GM23338 (cell line): ENCODE results near the gene TWF2. TPM values are rescaled to one million over a fixed set of nuclear protein-coding genes. Genes with fewer than 3 reads are reported as not detected.

ENCODE experiments used
- ATAC-seq: fragments of 200-7000 bp; cut with Tn5 transposase; 3 replicates; pipeline ENCODE4 v1.9.1; 2020
- DNase-seq: peaks from one replicate; pipeline ENCODE4 v3.0.0-alpha.2; 2015; ENCODE audit warnings: low spot score
- H2AFZ ChIP-seq: fragments of 200-600 bp; sonication (generic); 2 replicates; pipeline ENCODE4 v1.8.0; 2016; ENCODE audit warnings: antibody characterized with exemption, mild to moderate bottlenecking, moderate library complexity
- H3F3A ChIP-seq: fragments of 200-600 bp; sonication (generic); replicated peaks from 2 replicates; pipeline ENCODE4 v1.8.0; 2017; ENCODE audit warnings: antibody characterized with exemption, mixed run types, low read depth
- H3K27ac ChIP-seq: fragments of 200-600 bp; sonication (generic); 2 replicates; pipeline ENCODE4 v1.6.1; 2016; ENCODE audit warnings: low read depth
- H3K27me3 ChIP-seq: fragments of 200-600 bp; sonication (generic); 2 replicates; pipeline ENCODE4 v1.8.0; 2016; ENCODE audit warnings: mild to moderate bottlenecking, mixed run types, moderate library complexity; ENCODE audit not compliant: insufficient read depth
- H3K36me3 ChIP-seq: fragments of 200-600 bp; sonication (generic); 2 replicates; pipeline ENCODE4 v1.8.0; 2016; ENCODE audit warnings: mild to moderate bottlenecking; ENCODE audit not compliant: insufficient read depth
- H3K4me1 ChIP-seq: fragments of 200-600 bp; sonication (generic); 2 replicates; pipeline ENCODE4 v1.8.0; 2016; ENCODE audit warnings: mild to moderate bottlenecking, moderate library complexity; ENCODE audit not compliant: insufficient read depth
- H3K4me2 ChIP-seq: fragments of 200-600 bp; sonication (generic); 2 replicates; pipeline ENCODE4 v1.7.1; 2017; ENCODE audit warnings: mixed run types
- H3K4me3 ChIP-seq: fragments of 200-600 bp; sonication (generic); 2 replicates; pipeline ENCODE4 v1.6.1; 2016; ENCODE audit warnings: mixed run types
- H3K79me2 ChIP-seq: fragments of 200-600 bp; sonication (generic); replicated peaks from 2 replicates; pipeline ENCODE4 v1.8.0; 2017; ENCODE audit warnings: mild to moderate bottlenecking; ENCODE audit not compliant: insufficient read depth
- H3K9me2 ChIP-seq: fragments of 200-600 bp; sonication (generic); 2 replicates; pipeline ENCODE4 v1.8.0; 2017; ENCODE audit not compliant: insufficient read depth
- H4K20me1 ChIP-seq: fragments of 200-600 bp; sonication (generic); replicated peaks from 2 replicates; pipeline ENCODE4 v1.8.0; 2017; ENCODE audit warnings: mild to moderate bottlenecking; ENCODE audit not compliant: insufficient read depth
- H3K27ac Mint-ChIP-seq: 2 replicates; pipeline ENCODE4 v1.8.0; 2020; ENCODE audit warnings: inconsistent platforms, mild to moderate bottlenecking, moderate library complexity, mixed read lengths
- H3K27me3 Mint-ChIP-seq: 3 replicates; pipeline ENCODE4 v1.8.0; 2022; ENCODE audit warnings: low read depth, mild to moderate bottlenecking, moderate library complexity, mixed read lengths, inconsistent platforms; ENCODE audit not compliant: insufficient read depth, poor library complexity
- H3K36me3 Mint-ChIP-seq: 3 replicates; pipeline ENCODE4 v1.8.0; 2021; ENCODE audit warnings: low read depth, mild to moderate bottlenecking, inconsistent platforms, moderate library complexity, mixed read lengths
- H3K4me1 Mint-ChIP-seq: 3 replicates; pipeline ENCODE4 v1.8.0; 2020; ENCODE audit warnings: mild to moderate bottlenecking, inconsistent platforms, mixed read lengths
- H3K4me3 Mint-ChIP-seq: 3 replicates; pipeline ENCODE4 v1.8.0; 2021; ENCODE audit warnings: moderate library complexity, mild to moderate bottlenecking, inconsistent platforms, mixed read lengths
- H3K9me3 Mint-ChIP-seq: 3 replicates; pipeline ENCODE4 v1.8.0; 2020; ENCODE audit warnings: moderate library complexity, mild to moderate bottlenecking, inconsistent platforms, mixed read lengths
- CREB1 ChIP-seq: fragments of 250-450 bp; sonication (Bioruptor Pico); IDR thresholded peaks from 2 replicates; pipeline ENCODE4 v1.5.0; 2020; ENCODE audit warnings: low read depth, mild to moderate bottlenecking, moderate library complexity
- CTCF ChIP-seq, 2 experiments: fragments of 200-600 bp in 1 of 2; sonication (generic) in 1 of 2; conservative IDR thresholded peaks; 2 replicates each; pipeline versions ENCODE4 v1.5.1 to v1.6.1; 2016 to 2017; ENCODE audit warnings: antibody characterized with exemption in 2 of 2, low read depth in 2 of 2, mild to moderate bottlenecking in 2 of 2, moderate library complexity in 1 of 2
- ETS1 ChIP-seq: IDR thresholded peaks from 2 replicates; pipeline ENCODE4 v1.6.1; 2016; ENCODE audit warnings: antibody characterized with exemption
- EZH2 ChIP-seq: fragments of 200-600 bp; sonication (generic); IDR thresholded peaks from one replicate; pipeline ENCODE4 v1.8.0; 2017; ENCODE audit warnings: antibody characterized with exemption, mild to moderate bottlenecking, low read depth; ENCODE audit not compliant: unreplicated experiment
- EZH2phosphoT487 ChIP-seq: fragments of 200-600 bp; sonication (generic); IDR thresholded peaks from one replicate; pipeline ENCODE4 v1.8.1; 2018; ENCODE audit warnings: antibody characterized with exemption; ENCODE audit not compliant: unreplicated experiment
- JUNB ChIP-seq: IDR thresholded peaks from one replicate; pipeline ENCODE4 v1.6.1; 2016; ENCODE audit warnings: antibody characterized with exemption; ENCODE audit not compliant: unreplicated experiment
- NANOG ChIP-seq: IDR thresholded peaks from 2 replicates; pipeline ENCODE4 v1.6.1; 2016; ENCODE audit warnings: antibody characterized with exemption, borderline replicate concordance
- POLR2AphosphoS5 ChIP-seq: IDR thresholded peaks from 2 replicates; pipeline ENCODE4 v1.6.1; 2016; ENCODE audit warnings: antibody characterized with exemption, low read depth
- STAT1 ChIP-seq: IDR thresholded peaks from one replicate; pipeline ENCODE4 v1.6.1; 2016; ENCODE audit warnings: antibody characterized with exemption; ENCODE audit not compliant: unreplicated experiment
- ZNF114 ChIP-seq: fragments of 250-450 bp; sonication (Bioruptor Pico); IDR thresholded peaks from 2 replicates; pipeline ENCODE4 v1.5.0; 2020; ENCODE audit warnings: mild to moderate bottlenecking, moderate library complexity
- ZNF331 ChIP-seq: fragments of 250-450 bp; sonication (Bioruptor Pico); IDR thresholded peaks from 2 replicates; pipeline ENCODE4 v1.5.0; 2020; ENCODE audit warnings: low read depth, mild to moderate bottlenecking, moderate library complexity
- ZNF462 ChIP-seq: fragments of 250-450 bp; sonication (Bioruptor Pico); IDR thresholded peaks from 2 replicates; pipeline ENCODE4 v1.5.0; 2020; ENCODE audit warnings: mild to moderate bottlenecking, moderate library complexity
- polyA plus RNA-seq: library from polyadenylated mRNA; unstranded; fragments of >200 nt; fragmentation: Nextera tagmentation; extraction: Ambion mirVana; gene quantifications from 2 replicates; pipeline ENCODE4 v1.2.1, GENCODE V29; 2016
- total RNA-seq: library from RNA; depleted of rRNA; stranded (reverse); fragments of >200 nt; shearing (Covaris generic); gene quantifications from 2 replicates; pipeline ENCODE4 v1.2.3, GENCODE V29; 2014
- TF ChIP-seq, protein P1 (sequence below): IDR thresholded peaks from one replicate; pipeline ENCODE4 v1.6.1; 2018; ENCODE audit warnings: antibody characterized with exemption; ENCODE audit not compliant: unreplicated experiment

The TWF2 gene
- total and polyA plus RNA-seq, 2 experiments from 2014 or later, result 38.9 to 120 TPM

DNA sequence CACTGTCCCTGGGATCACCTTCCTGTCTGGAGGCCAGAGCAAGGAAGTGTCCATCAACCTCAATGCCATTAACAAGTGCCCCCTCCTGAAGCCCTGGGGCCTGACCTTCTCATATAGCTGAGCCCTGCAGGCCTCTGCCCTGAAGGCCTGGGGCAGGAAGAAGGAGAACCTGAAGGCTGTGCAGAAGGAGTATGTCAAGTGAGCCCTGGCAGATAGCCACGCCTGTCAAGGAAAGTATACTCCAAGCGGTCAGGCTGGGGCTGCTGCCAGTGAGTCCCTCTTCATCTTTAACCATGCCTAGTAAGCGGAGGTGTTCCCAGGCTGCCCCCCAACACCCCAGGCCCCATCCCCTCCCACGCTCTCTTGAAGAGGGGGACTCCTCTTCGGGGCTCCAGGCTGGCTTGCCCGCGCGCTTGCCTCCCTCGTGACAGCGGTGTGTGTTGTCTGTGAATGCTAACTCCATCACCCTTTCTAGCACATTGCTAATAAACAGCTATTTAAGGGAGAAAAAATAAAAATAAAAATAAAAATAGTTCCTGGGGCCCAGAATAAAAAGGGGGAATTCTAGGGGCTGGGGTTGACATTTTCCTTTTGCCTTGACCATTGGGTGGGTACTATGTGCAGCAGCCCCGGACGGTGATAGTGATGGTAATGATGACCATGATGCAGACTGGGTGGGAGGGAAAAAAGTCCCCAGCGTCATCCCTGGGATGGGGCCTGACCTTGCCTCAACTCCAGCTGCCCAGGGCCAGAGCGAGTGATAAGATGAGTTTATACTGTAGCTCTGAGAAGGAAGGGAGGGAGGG is 44.3 kb downstream of the TWF2 start:
- ATAC-seq (no peak), DNase-seq (no peak)
- H3K4me2 ChIP-seq, result no peak overlapping the region
- no peaks in the 10 kb centered on the region for H3K27me3 ChIP-seq
- Mint-ChIP-seq H3K4me1 (peaks cover 19% of the 10 kb centered on the region), H3K27ac (no peak overlapping the region), H3K27me3 (peaks cover 24% of the 10 kb centered on the region), H3K4me3 (no peak overlapping the region), H3K9me3 (peaks cover 4% of the 10 kb centered on the region; the same call in 1 of the 3 replicates), H3K36me3 (peaks cover 4% of the 10 kb centered on the region; the same call in 2 of the 3 replicates)
- H3K79me2 ChIP-seq, result peaks cover 12% of the 10 kb centered on the region
- peaks cover 7% of the 10 kb centered on the region; the same call in 1 of the 2 replicates for H3F3A ChIP-seq
- H3K27ac ChIP-seq, result no peak overlapping the region
- H3K9me2 ChIP-seq, result no peaks in the 10 kb centered on the region
- no peak for TF ChIP-seq ZNF462 (CRISPR knock-in tag)
- TF ChIP-seq ZNF331 (CRISPR knock-in tag), result no peak
- no peak for TF ChIP-seq CTCF (conservative IDR thresholded peaks at IDR 0.05; ENCODE audit: low read depth in 2 of 2)
- TF ChIP-seq JUNB, result no peak
- no peak for TF ChIP-seq POLR2AphosphoS5
- TF ChIP-seq, protein P1, sequence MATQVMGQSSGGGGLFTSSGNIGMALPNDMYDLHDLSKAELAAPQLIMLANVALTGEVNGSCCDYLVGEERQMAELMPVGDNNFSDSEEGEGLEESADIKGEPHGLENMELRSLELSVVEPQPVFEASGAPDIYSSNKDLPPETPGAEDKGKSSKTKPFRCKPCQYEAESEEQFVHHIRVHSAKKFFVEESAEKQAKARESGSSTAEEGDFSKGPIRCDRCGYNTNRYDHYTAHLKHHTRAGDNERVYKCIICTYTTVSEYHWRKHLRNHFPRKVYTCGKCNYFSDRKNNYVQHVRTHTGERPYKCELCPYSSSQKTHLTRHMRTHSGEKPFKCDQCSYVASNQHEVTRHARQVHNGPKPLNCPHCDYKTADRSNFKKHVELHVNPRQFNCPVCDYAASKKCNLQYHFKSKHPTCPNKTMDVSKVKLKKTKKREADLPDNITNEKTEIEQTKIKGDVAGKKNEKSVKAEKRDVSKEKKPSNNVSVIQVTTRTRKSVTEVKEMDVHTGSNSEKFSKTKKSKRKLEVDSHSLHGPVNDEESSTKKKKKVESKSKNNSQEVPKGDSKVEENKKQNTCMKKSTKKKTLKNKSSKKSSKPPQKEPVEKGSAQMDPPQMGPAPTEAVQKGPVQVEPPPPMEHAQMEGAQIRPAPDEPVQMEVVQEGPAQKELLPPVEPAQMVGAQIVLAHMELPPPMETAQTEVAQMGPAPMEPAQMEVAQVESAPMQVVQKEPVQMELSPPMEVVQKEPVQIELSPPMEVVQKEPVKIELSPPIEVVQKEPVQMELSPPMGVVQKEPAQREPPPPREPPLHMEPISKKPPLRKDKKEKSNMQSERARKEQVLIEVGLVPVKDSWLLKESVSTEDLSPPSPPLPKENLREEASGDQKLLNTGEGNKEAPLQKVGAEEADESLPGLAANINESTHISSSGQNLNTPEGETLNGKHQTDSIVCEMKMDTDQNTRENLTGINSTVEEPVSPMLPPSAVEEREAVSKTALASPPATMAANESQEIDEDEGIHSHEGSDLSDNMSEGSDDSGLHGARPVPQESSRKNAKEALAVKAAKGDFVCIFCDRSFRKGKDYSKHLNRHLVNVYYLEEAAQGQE, result no peak
- TF ChIP-seq ZNF114 (CRISPR knock-in tag), result no peak
- TF ChIP-seq EZH2, result no peak
- no peak for TF ChIP-seq CREB1 (CRISPR knock-in tag)
- no peak for TF ChIP-seq EZH2phosphoT487
- no peak for TF ChIP-seq ETS1
- TF ChIP-seq NANOG, result no peak
- TF ChIP-seq STAT1, result no peak
- H4K20me1 ChIP-seq, result peaks cover 3% of the 10 kb centered on the region; the same call in 1 of the 2 replicates
- peaks cover 10% of the 10 kb centered on the region for H3K4me1 ChIP-seq
- H3K36me3 ChIP-seq, result peaks cover 5% of the 10 kb centered on the region; the same call in 1 of the 2 replicates
- no peak overlapping the region for H3K4me3 ChIP-seq
- no peak overlapping the region for H2AFZ ChIP-seq
